Lower lobe of right lung (tissue), 2 donors: ENCODE data around the gene TEX51. TPM values are rescaled to one million over a fixed set of nuclear protein-coding genes. Genes with fewer than 3 reads are reported as not detected.

Experiments used
- ATAC-seq, 2 donors: fragments of 200-7000 bp; cut with Tn5 transposase; one replicate each; pipeline ENCODE4 v1.9.1; 2020 to 2022; ENCODE audit warnings: mild to moderate bottlenecking in 2 of 2, moderate library complexity in 2 of 2
- DNase-seq: peaks from one replicate; pipeline ENCODE4 v3.0.0-alpha.2; 2020
- H3K27ac ChIP-seq: fragments of 200-600 bp; one replicate; pipeline ENCODE4 v1.8.0; 2022
- H3K27me3 ChIP-seq: fragments of 200-600 bp; one replicate; pipeline ENCODE4 v1.8.0; 2022; ENCODE audit warnings: low read depth
- H3K36me3 ChIP-seq: fragments of 200-600 bp; one replicate; pipeline ENCODE4 v1.8.0; 2022; ENCODE audit warnings: mild to moderate bottlenecking
- H3K4me1 ChIP-seq: fragments of 200-600 bp; one replicate; pipeline ENCODE4 v1.8.0; 2022
- H3K4me3 ChIP-seq: fragments of 200-600 bp; one replicate; pipeline ENCODE4 v1.8.0; 2022; ENCODE audit warnings: mild to moderate bottlenecking
- H3K9me3 ChIP-seq: fragments of 200-600 bp; one replicate; pipeline ENCODE4 v1.8.0; 2022
- CTCF ChIP-seq: fragments of 200-600 bp; IDR thresholded peaks from one replicate; pipeline ENCODE4 v1.8.0; 2022; ENCODE audit warnings: antibody characterized with exemption, mild to moderate bottlenecking
- intact Hi-C: fragments of 100-400 bp; cut with DNase I; formaldehyde crosslinking; loops from one replicate; pipeline ENCODE4 v1.11.0; 2022
- total RNA-seq: library from RNA; stranded (reverse); fragmentation: NEBNext Ultra II Directional; extraction: Animal tissue kit (Norgen Biotek cat#: 25700); gene quantifications from one replicate; pipeline ENCODE4 v1.2.1, GENCODE V29; 2021
- donor health status: DM: no; HTN: yes; CAD: no; lungs with severe emphysema.

Gene TEX51
- total RNA-seq, 1 donor from 2014 or later = not detected

DNA sequence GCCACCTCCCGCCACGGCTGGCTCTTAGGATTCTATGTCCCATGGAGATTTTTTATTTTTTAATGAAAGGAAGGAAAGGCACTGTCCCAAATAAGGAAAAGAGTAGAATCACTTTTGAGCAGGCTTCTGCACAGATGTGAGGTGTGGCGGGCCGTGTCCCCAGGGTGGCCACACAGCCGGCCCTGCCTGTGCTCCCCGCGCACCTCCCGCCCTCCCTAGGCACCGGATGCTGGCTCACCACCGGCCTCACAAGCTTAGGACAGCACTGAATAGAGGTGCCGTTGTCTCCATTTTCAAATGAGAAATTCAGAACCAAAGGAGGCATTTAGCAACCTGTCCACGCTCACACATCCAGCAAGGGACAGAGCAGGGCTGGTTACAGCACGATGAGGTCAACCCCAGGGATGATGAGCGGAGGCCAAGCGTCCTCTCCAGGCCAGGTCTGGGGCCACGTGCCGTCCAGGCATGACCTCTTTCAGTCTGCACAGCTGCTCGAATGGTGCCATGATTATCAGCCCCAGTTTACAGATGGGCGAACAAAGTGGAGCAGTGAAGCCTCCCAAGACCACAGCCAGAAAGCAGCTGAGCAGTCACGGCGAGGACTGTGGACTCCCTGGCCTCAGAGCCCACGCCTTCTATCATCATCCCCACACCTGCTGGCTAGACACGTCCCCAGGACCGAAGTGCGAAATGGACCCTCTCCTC, 20.7 kb upstream of the TEX51 start:
- H3K4me1 ChIP-seq = no peaks in the 10 kb centered on the region
- no peak overlapping the region for H3K4me3 ChIP-seq
- H3K27ac ChIP-seq = no peak overlapping the region
- peaks cover 10% of the 10 kb centered on the region for H3K9me3 ChIP-seq
- no peak for TF ChIP-seq CTCF
- no peaks in the 10 kb centered on the region for H3K27me3 ChIP-seq
- H3K36me3 ChIP-seq = no peaks in the 10 kb centered on the region
- ATAC-seq = no peak
- peak; percentile 26 for DNase-seq
- intact Hi-C loops = no loop called here

DNA sequence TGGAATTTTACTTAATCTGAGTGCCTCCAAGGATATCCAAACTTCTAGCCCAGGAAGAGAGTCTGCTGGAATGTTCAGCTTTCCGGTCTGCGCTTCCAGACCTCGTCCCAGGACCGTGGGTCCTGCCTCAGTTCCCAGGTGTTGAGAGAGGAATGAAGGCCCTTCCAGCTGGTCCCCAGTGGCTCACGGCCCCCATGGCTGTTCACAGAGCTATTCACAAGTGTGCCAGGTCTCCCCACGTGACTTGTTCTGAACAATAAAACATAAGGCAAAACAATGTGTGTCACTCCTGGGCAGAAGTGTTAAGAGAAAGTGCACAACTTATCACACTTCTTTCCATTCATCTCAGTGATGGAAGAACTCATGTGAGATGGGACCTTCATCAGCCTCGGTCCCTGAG, 20.1 kb upstream of the TEX51 start:
- Histone ChIP-seq H3K9me3 (peaks cover 10% of the 10 kb centered on the region), H3K27me3 (no peaks in the 10 kb centered on the region), H3K4me3 (no peak overlapping the region), H3K4me1 (no peaks in the 10 kb centered on the region), H3K36me3 (no peaks in the 10 kb centered on the region), H3K27ac (no peak overlapping the region)
- peak; percentile 8 for DNase-seq
- TF ChIP-seq CTCF = no peak
- ATAC-seq = no peak
- intact Hi-C loops = no loop called here

DNA sequence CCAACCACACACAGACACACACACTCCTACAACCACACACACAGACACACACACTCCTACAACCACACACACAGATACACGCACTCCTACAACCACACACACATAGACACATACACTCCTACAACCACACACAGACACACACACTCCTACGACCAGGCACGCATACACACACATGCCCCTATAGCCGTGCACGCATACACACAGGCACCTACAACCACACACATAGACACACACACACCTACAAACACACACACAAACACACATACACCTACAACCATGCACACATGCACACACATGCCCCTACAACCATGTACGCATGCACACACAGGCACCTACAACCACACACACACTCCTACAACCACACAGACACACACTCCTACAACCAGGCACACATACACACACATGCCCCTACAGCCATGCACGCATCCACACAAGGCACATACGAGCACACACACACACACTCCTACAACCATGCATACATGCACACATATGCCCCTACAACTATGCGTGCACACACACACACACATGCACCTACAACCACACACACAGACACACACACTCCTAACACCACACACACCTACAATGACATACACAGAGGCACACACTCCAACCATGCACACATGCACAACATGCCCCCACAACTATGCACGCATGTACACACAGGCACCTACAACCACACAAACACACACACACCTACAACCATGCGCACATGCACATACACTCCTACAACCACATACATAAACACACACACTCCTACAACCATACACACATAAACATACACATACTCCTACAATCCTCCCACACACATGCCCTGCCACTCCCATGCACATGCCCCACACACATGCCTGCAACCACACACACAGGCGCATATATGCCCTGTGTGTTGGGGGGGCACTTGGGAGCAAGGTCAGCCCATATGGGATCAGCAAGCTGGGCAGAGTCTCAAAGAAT, 19.1 kb upstream of the TEX51 start:
- H3K9me3 ChIP-seq = peaks cover 10% of the 10 kb centered on the region
- TF ChIP-seq CTCF = no peak
- no peak overlapping the region for H3K4me3 ChIP-seq
- H3K4me1 ChIP-seq = no peaks in the 10 kb centered on the region
- no peak for DNase-seq
- no peak for ATAC-seq
- no peaks in the 10 kb centered on the region for H3K27me3 ChIP-seq
- intact Hi-C loops = no loop called here
- no peaks in the 10 kb centered on the region for H3K36me3 ChIP-seq
- no peak overlapping the region for H3K27ac ChIP-seq

DNA sequence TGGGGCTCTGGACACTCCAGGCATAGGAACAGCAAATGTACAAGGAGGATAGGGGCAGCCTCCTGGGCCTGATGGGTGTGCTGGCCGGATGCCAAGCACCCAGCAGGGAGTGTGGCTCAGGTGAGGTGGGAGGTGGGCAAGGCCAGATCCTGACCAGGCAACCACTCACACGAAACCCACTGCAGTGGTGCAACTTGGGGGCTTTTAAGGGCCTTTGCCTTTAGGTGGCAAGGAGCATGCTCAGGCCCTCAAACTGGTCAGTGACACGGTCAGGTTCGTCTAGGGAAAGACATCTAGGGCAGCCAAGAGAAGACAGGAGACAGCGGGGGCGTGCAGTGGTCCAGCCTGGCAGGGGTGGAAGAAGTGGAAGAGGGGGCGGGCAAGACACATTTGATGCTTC, 18.4 kb upstream of the TEX51 start:
- no peak overlapping the region for H3K4me3 ChIP-seq
- H3K9me3 ChIP-seq = peaks cover 7% of the 10 kb centered on the region
- DNase-seq = no peak
- H3K4me1 ChIP-seq = no peaks in the 10 kb centered on the region
- H3K36me3 ChIP-seq = no peaks in the 10 kb centered on the region
- peaks cover 2% of the 10 kb centered on the region for H3K27me3 ChIP-seq
- intact Hi-C loops = no loop called here
- H3K27ac ChIP-seq = no peak overlapping the region
- ATAC-seq = no peak
- TF ChIP-seq CTCF = no peak

DNA sequence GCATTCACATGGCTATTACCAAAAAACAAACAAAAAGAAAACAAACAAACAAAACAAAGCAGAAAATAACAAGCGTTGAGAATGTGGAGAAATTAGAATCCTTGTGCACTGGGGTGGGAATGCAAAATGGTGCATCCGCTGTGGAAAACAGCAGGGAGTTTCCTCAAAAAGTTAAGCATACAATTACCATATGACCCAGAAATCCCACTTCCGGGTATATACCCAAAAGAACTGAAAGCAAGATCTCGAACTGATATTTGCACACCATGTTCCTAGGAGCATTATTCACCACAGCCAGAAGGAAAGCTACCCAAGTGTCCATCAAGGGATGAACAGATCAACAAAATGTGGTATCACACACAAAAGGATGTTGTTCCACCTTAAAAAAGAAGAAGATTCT, 17.9 kb upstream of the TEX51 start:
- ATAC-seq (no peak), DNase-seq (no peak)
- Histone ChIP-seq H3K4me1 (peaks cover 3% of the 10 kb centered on the region), H3K27me3 (peaks cover 7% of the 10 kb centered on the region), H3K27ac (no peak overlapping the region), H3K4me3 (no peak overlapping the region), H3K36me3 (no peaks in the 10 kb centered on the region), H3K9me3 (peaks cover 3% of the 10 kb centered on the region)
- no peak for TF ChIP-seq CTCF
- intact Hi-C loops = no loop called here
